ENCODE results near the gene DNTT. TPM values are rescaled to one million over a fixed set of nuclear protein-coding genes. Genes with fewer than 3 reads are reported as not detected.

DNTT gene
- total RNA-seq, 4 donors from 2014 or later: not detected

- no peak for TF ChIP-seq CTCF (IDR thresholded peaks at IDR 0.05)
- DNase-seq (ENCODE audit: low spot score) (no peak), ATAC-seq (ENCODE audit: low FRiP score) (no peak)
These were observed 38.2 kb downstream of the DNTT start for GRCh38 chr10:96342402-96342801.

GRCh38 chr10:96344178-96344577, 39.9 kb downstream of the DNTT start:
- TF ChIP-seq CTCF (IDR thresholded peaks at IDR 0.05): no peak
- DNase-seq (ENCODE audit: low spot score) (no peak), ATAC-seq (ENCODE audit: low FRiP score) (no peak)

- no peak for TF ChIP-seq CTCF (IDR thresholded peaks at IDR 0.05)
- DNase-seq (ENCODE audit: low spot score) (no peak), ATAC-seq (ENCODE audit: low FRiP score) (no peak)
These were observed 41.0 kb downstream of the DNTT start for GRCh38 chr10:96345222-96345621.

- ATAC-seq (ENCODE audit: low FRiP score) (no peak), DNase-seq (ENCODE audit: low spot score) (no peak)
- no peak for TF ChIP-seq CTCF (IDR thresholded peaks at IDR 0.05)
These were observed 42.1 kb downstream of the DNTT start for GRCh38 chr10:96346295-96346694.

GRCh38 chr10:96352027-96352426, 47.8 kb downstream of the DNTT start:
- ATAC-seq (ENCODE audit: low FRiP score) (no peak), DNase-seq (ENCODE audit: low spot score) (no peak)
- TF ChIP-seq CTCF (IDR thresholded peaks at IDR 0.05): no peak

- no peak for DNase-seq (ENCODE audit: low spot score)
- TF ChIP-seq CTCF (IDR thresholded peaks at IDR 0.05): no peak
- no peak for ATAC-seq (ENCODE audit: low FRiP score)
These were observed 48.3 kb downstream of the DNTT start for GRCh38 chr10:96352582-96352981.

- ATAC-seq (ENCODE audit: low FRiP score) (no peak), DNase-seq (ENCODE audit: low spot score) (no peak)
- TF ChIP-seq CTCF (IDR thresholded peaks at IDR 0.05): no peak
These were observed 52.9 kb downstream of the DNTT start for GRCh38 chr10:96357038-96357620.
